Panc1 (cell line): Measurements from ENCODE around the gene MYCN. TPM values are rescaled to one million over a fixed set of nuclear protein-coding genes. Genes with fewer than 3 reads are reported as not detected.

Experiments
- ATAC-seq: fragments of 200-7000 bp; cut with Tn5 transposase; 2 replicates; pipeline ENCODE4 v1.9.1; 2020; ENCODE audit warnings: mild to moderate bottlenecking, moderate library complexity
- BruUV-seq: library from RNA; stranded (reverse); fragments of 400-500 nt; replicated peaks from 2 replicates; lab custom pipeline; 2021; lab: Mats Ljungman, UMichigan
- CTCF ChIA-PET: fragments of 300-600 bp; sonication (Branson Sonifier 250); formaldehyde crosslinking; loops from one replicate; lab custom pipeline; 2022; ENCODE audit warnings: antibody characterized with exemption; lab: Charles Lee
- POLR2A ChIA-PET: fragments of 300-600 bp; sonication (Branson Sonifier 250); formaldehyde crosslinking; loops from one replicate; lab custom pipeline; 2022; ENCODE audit warnings: antibody characterized with exemption; lab: Charles Lee
- DNase-seq: peaks from one replicate; pipeline ENCODE4 v3.0.0-alpha.2; 2010; ENCODE audit warnings: low read depth, low spot score
- H3K27ac ChIP-seq: 2 replicates; pipeline ENCODE4 v1.5.1; 2011; ENCODE audit warnings: mild to moderate bottlenecking, low read length, inconsistent platforms
- H3K27me3 ChIP-seq: fragments of 200-500 bp; sonication (Bioruptor generic); 2 replicates; pipeline ENCODE4 v1.6.0; 2014; ENCODE audit warnings: low read length, inconsistent platforms; ENCODE audit not compliant: control insufficient read depth, insufficient read depth
- H3K36me3 ChIP-seq: fragments of 200-500 bp; sonication (Bioruptor generic); 2 replicates; pipeline ENCODE4 v1.5.1; 2014; ENCODE audit warnings: inconsistent platforms, mild to moderate bottlenecking, low read length, moderate library complexity; ENCODE audit not compliant: control insufficient read depth, insufficient read depth
- H3K4me1 ChIP-seq: 2 replicates; pipeline ENCODE4 v1.5.1; 2011; ENCODE audit warnings: inconsistent platforms, mild to moderate bottlenecking, low read length, moderate library complexity; ENCODE audit not compliant: control insufficient read depth, insufficient read depth
- H3K4me3 ChIP-seq, 2 experiments: 2 replicates each; pipeline ENCODE4 v1.5.1; 2011 to 2012; ENCODE audit warnings: low read depth in 2 of 2, low read length in 2 of 2, mild to moderate bottlenecking in 2 of 2, inconsistent platforms in 1 of 2, moderate library complexity in 1 of 2
- H3K9me3 ChIP-seq: fragments of 200-500 bp; sonication (Bioruptor generic); 2 replicates; pipeline ENCODE4 v1.5.1; 2014; ENCODE audit warnings: low read depth, mild to moderate bottlenecking, inconsistent platforms, low read length, moderate library complexity; ENCODE audit not compliant: control insufficient read depth, insufficient read depth
- POLR2AphosphoS5 ChIP-seq: IDR thresholded peaks from 2 replicates; pipeline ENCODE4 v1.6.1; 2012; ENCODE audit warnings: mild to moderate bottlenecking, low read depth, low read length, moderate library complexity
- SIN3A ChIP-seq: IDR thresholded peaks from 2 replicates; pipeline ENCODE4 v1.6.1; 2012; ENCODE audit warnings: low read depth, mild to moderate bottlenecking, low read length, moderate library complexity, borderline replicate concordance; ENCODE audit not compliant: insufficient read depth
- TCF7L2 ChIP-seq: IDR thresholded peaks from 2 replicates; pipeline ENCODE4 v1.6.1; 2011; ENCODE audit warnings: mild to moderate bottlenecking, low read depth, low read length, inconsistent platforms
- in situ Hi-C: cut with HindIII; loops from 2 replicates; pipeline ENCODE4 v1.10.0; 2016; ENCODE audit warnings: low sequenced_read_pairs, low pct_unique_long_range_greater_than_20kb
- intact Hi-C: fragments of 100-400 bp; cut with micrococcal nuclease; formaldehyde crosslinking; loops from one replicate; pipeline ENCODE4 v1.10.0; 2022; ENCODE audit not compliant: unreplicated experiment
- total RNA-seq: library from RNA; stranded (reverse); gene quantifications from one replicate; pipeline ENCODE4 v1.2.1, GENCODE V29; 2021; ENCODE audit not compliant: unreplicated experiment
- TF ChIP-seq, protein P1 (sequence below), 2 experiments: IDR thresholded peaks; 2 replicates each; pipeline ENCODE4 v1.6.1; 2011 to 2012; ENCODE audit warnings: low read depth in 2 of 2, control low read depth in 1 of 2, low read length in 1 of 2, mild to moderate bottlenecking in 1 of 2, moderate library complexity in 1 of 2; ENCODE audit not compliant: insufficient read depth in 1 of 2
- TF ChIP-seq, protein P2 (sequence below): fragments of 450-650 bp; IDR thresholded peaks from 2 replicates; pipeline ENCODE4 v1.5.1; 2017; ENCODE audit warnings: mild to moderate bottlenecking

MYCN gene
- total RNA-seq, 1 experiment from 2014 or later, result not detected

DNA sequence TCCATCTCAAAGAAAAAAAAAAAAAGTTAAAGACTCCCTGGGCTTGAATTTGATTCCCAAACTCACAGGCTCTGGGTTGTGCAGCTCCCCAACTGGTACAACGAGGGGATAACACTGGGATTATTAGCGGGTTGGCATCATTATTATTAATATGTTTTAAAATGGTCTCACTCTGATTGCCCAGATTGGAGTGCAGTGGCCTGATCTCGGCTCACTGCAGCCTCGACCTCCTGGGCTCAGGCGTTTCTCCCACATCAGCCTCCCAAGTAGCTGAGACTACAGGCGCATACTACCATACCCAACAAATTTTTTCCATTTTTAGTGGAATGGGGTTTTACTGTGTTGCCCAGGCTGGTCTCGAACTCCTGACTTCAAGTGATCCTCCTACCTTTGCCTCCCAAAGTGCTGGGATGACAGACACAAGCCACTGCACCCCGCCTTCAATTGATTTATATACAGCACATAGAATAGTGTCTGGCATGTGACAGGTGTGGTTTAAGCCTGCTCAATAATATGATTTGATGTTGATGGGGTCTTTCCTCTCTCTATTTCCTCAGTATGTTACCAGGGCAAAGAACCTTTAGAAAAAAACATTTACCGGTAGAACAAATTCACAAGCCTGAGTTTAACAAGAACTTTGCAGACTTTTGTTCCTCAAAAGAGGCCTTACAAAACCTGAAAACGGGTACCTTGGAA, 12.2 kb downstream of the MYCN start:
- CTCF ChIA-PET, result no interaction called here
- ATAC-seq, result no peak

GRCh38 chr2:15953147-15953630, 12.8 kb downstream of the MYCN start:
- no peak overlapping the region for H3K4me3 ChIP-seq
- no peak for TF ChIP-seq TCF7L2
- TF ChIP-seq POLR2AphosphoS5, result no peak
- TF ChIP-seq, protein P1, sequence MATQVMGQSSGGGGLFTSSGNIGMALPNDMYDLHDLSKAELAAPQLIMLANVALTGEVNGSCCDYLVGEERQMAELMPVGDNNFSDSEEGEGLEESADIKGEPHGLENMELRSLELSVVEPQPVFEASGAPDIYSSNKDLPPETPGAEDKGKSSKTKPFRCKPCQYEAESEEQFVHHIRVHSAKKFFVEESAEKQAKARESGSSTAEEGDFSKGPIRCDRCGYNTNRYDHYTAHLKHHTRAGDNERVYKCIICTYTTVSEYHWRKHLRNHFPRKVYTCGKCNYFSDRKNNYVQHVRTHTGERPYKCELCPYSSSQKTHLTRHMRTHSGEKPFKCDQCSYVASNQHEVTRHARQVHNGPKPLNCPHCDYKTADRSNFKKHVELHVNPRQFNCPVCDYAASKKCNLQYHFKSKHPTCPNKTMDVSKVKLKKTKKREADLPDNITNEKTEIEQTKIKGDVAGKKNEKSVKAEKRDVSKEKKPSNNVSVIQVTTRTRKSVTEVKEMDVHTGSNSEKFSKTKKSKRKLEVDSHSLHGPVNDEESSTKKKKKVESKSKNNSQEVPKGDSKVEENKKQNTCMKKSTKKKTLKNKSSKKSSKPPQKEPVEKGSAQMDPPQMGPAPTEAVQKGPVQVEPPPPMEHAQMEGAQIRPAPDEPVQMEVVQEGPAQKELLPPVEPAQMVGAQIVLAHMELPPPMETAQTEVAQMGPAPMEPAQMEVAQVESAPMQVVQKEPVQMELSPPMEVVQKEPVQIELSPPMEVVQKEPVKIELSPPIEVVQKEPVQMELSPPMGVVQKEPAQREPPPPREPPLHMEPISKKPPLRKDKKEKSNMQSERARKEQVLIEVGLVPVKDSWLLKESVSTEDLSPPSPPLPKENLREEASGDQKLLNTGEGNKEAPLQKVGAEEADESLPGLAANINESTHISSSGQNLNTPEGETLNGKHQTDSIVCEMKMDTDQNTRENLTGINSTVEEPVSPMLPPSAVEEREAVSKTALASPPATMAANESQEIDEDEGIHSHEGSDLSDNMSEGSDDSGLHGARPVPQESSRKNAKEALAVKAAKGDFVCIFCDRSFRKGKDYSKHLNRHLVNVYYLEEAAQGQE (IDR thresholded peaks at IDR 0.05; ENCODE audit: insufficient read depth in 1 of 2, low read depth in 2 of 2, low read length in 1 of 2), result no peak
- TF ChIP-seq, protein P2, sequence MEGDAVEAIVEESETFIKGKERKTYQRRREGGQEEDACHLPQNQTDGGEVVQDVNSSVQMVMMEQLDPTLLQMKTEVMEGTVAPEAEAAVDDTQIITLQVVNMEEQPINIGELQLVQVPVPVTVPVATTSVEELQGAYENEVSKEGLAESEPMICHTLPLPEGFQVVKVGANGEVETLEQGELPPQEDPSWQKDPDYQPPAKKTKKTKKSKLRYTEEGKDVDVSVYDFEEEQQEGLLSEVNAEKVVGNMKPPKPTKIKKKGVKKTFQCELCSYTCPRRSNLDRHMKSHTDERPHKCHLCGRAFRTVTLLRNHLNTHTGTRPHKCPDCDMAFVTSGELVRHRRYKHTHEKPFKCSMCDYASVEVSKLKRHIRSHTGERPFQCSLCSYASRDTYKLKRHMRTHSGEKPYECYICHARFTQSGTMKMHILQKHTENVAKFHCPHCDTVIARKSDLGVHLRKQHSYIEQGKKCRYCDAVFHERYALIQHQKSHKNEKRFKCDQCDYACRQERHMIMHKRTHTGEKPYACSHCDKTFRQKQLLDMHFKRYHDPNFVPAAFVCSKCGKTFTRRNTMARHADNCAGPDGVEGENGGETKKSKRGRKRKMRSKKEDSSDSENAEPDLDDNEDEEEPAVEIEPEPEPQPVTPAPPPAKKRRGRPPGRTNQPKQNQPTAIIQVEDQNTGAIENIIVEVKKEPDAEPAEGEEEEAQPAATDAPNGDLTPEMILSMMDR, result no peak
- TF ChIP-seq SIN3A, result no peak
- intact Hi-C loops (no loop called here), in situ Hi-C loops (no loop called here)
- BruUV-seq, result no TSS peak
- POLR2A ChIA-PET, result no interaction called here
- H3K9me3 ChIP-seq, result no peaks in the 10 kb centered on the region
- H3K36me3 ChIP-seq, result no peaks in the 10 kb centered on the region
- H3K27me3 ChIP-seq, result no peaks in the 10 kb centered on the region
- no peak overlapping the region for H3K27ac ChIP-seq
- no peak for DNase-seq
- no peak for ATAC-seq
- no peaks in the 10 kb centered on the region for H3K4me1 ChIP-seq
- CTCF ChIA-PET, result no interaction called here

More for the DNA sequence above, 12.2 kb downstream of the MYCN start:
- H3K4me3 ChIP-seq, result no peak overlapping the region
- no peaks in the 10 kb centered on the region for H3K36me3 ChIP-seq
- in situ Hi-C loops, result no loop called here
- POLR2A ChIA-PET, result no interaction called here
- BruUV-seq, result no TSS peak
- H3K27me3 ChIP-seq, result no peaks in the 10 kb centered on the region
- DNase-seq, result no peak
- H3K27ac ChIP-seq, result no peak overlapping the region
- H3K9me3 ChIP-seq, result no peaks in the 10 kb centered on the region
- intact Hi-C loops, result no loop called here
- TF ChIP-seq SIN3A, result no peak
- TF ChIP-seq, protein P2, result no peak
- no peak for TF ChIP-seq POLR2AphosphoS5
- no peak for TF ChIP-seq TCF7L2
- no peaks in the 10 kb centered on the region for H3K4me1 ChIP-seq
